Activated CD8-positive, alpha-beta T cell treated with anti-CD3 and anti-CD28 coated beads for 36 hours (primary cell): ENCODE results near the gene NDEL1. TPM values are rescaled to one million over a fixed set of nuclear protein-coding genes. Genes with fewer than 3 reads are reported as not detected.

Source experiments
- ATAC-seq: fragments of 200-7000 bp; cut with Tn5 transposase; one replicate; pipeline ENCODE4 v1.10.0; 2021; ENCODE audit warnings: mild to moderate bottlenecking, moderate library complexity
- CTCF ChIA-PET: fragments of 350-600 bp; sonication (Branson Sonifier 250); formaldehyde crosslinking; loops from one replicate; lab custom pipeline; 2021; ENCODE audit warnings: antibody characterized with exemption; lab: Charles Lee
- POLR2A ChIA-PET: fragments of 350-600 bp; sonication (Branson Sonifier 250); formaldehyde crosslinking; loops from one replicate; lab custom pipeline; 2021; ENCODE audit warnings: antibody characterized with exemption; lab: Charles Lee
- DNase-seq: peaks from one replicate; pipeline ENCODE4 v3.0.0-alpha.2; 2020
- H3K27ac Mint-ChIP-seq: one replicate; pipeline ENCODE4 v1.8.0; 2021; ENCODE audit warnings: mild to moderate bottlenecking, mixed read lengths
- H3K27me3 Mint-ChIP-seq: one replicate; pipeline ENCODE4 v1.8.0; 2021; ENCODE audit warnings: mixed read lengths
- H3K36me3 Mint-ChIP-seq: one replicate; pipeline ENCODE4 v1.8.0; 2021; ENCODE audit warnings: low read depth, mixed read lengths
- H3K4me1 Mint-ChIP-seq: one replicate; pipeline ENCODE4 v1.8.0; 2021; ENCODE audit warnings: low read depth, mixed read lengths
- H3K4me3 Mint-ChIP-seq: one replicate; pipeline ENCODE4 v1.8.0; 2021; ENCODE audit warnings: mild to moderate bottlenecking, moderate library complexity, mixed read lengths
- H3K9me3 Mint-ChIP-seq: one replicate; pipeline ENCODE4 v1.8.0; 2021; ENCODE audit warnings: mixed read lengths
- CTCF ChIP-seq: fragments of 200-600 bp; IDR thresholded peaks from one replicate; pipeline ENCODE4 v1.8.0; 2022; ENCODE audit warnings: antibody characterized with exemption, mild to moderate bottlenecking
- intact Hi-C: fragments of 100-400 bp; cut with micrococcal nuclease; formaldehyde crosslinking; loops from one replicate; pipeline ENCODE4 v1.10.0; 2022
- total RNA-seq, 2 experiments: library from RNA; stranded (reverse); gene quantifications; one replicate each; pipeline ENCODE4 v1.2.3, GENCODE V29; 2021

Gene NDEL1
- total RNA-seq, 2 experiments from 2014 or later = 48.1 to 53.9 TPM

GRCh38 chr17:8441690-8442089 is 6.0 kb downstream of the NDEL1 start:
- DNase-seq (no peak), ATAC-seq (no peak)
- H3K27me3 Mint-ChIP-seq = no peaks in the 10 kb centered on the region
- peaks cover 63% of the 10 kb centered on the region for H3K4me1 Mint-ChIP-seq
- CTCF ChIA-PET = no interaction called here
- POLR2A ChIA-PET = interaction anchor here (0.8 to 1.1 kb wide), 2 partner anchors 18 to 60 kb away, joined by 3 read pairs; no protein-coding TSS in a partner anchor
- peak overlapping the region; percentile 6 for H3K4me3 Mint-ChIP-seq
- peaks cover 35% of the 10 kb centered on the region for H3K36me3 Mint-ChIP-seq
- intact Hi-C loops = no loop called here
- peak overlapping the region; percentile 77 for H3K27ac Mint-ChIP-seq
- no peak for TF ChIP-seq CTCF
- H3K9me3 Mint-ChIP-seq = no peaks in the 10 kb centered on the region

GRCh38 chr17:8442310-8442709 is 6.6 kb downstream of the NDEL1 start:
- ChIA-PET POLR2A (no interaction called here), CTCF (no interaction called here)
- Mint-ChIP-seq H3K4me3 (no peak overlapping the region), H3K27me3 (no peaks in the 10 kb centered on the region), H3K27ac (peak overlapping the region; percentile 77), H3K4me1 (peaks cover 61% of the 10 kb centered on the region), H3K36me3 (peaks cover 38% of the 10 kb centered on the region), H3K9me3 (no peaks in the 10 kb centered on the region)
- TF ChIP-seq CTCF = no peak
- intact Hi-C loops = no loop called here
- DNase-seq (no peak), ATAC-seq (no peak)

DNA sequence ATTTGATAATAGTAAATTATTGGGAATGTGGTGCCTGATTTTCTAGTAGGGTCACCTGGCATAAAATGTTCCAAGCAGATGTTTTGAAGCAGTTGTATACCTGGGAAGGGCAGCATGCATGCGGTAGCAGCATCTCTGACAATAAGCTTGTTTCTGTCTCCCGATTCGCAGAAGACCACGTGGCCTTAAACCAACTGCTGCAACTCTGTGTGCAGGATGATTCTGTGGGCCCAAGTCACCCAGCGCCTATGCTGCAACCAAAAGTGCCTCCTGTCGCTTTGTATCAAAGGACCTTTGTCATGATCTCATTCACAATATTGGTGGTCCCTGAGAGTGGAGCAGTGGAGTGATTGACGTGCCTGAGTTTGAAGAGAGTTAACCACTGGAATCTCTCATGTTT is 8.1 kb downstream of the NDEL1 start:
- ChIA-PET CTCF (interaction anchor here (0.9 kb wide), 1 partner anchor 34 kb away, joined by 3 read pairs; no protein-coding TSS in a partner anchor), POLR2A (interaction anchor here (1.1 kb wide), 1 partner anchor 67 kb away, joined by 6 read pairs; the partner anchor contains the start of gene KRABD2)
- no peaks in the 10 kb centered on the region for H3K9me3 Mint-ChIP-seq
- ATAC-seq = no peak
- DNase-seq = no peak
- peaks cover 38% of the 10 kb centered on the region for H3K36me3 Mint-ChIP-seq
- H3K27me3 Mint-ChIP-seq = no peaks in the 10 kb centered on the region
- H3K4me1 Mint-ChIP-seq = peaks cover 52% of the 10 kb centered on the region
- intact Hi-C loops = no loop called here
- no peak overlapping the region for H3K27ac Mint-ChIP-seq
- TF ChIP-seq CTCF = no peak
- H3K4me3 Mint-ChIP-seq = no peak overlapping the region

GRCh38 chr17:8444494-8444893 is 8.8 kb downstream of the NDEL1 start:
- Mint-ChIP-seq H3K4me3 (no peak overlapping the region), H3K27ac (no peak overlapping the region), H3K9me3 (no peaks in the 10 kb centered on the region), H3K27me3 (no peaks in the 10 kb centered on the region), H3K4me1 (peaks cover 49% of the 10 kb centered on the region), H3K36me3 (peaks cover 42% of the 10 kb centered on the region)
- ChIA-PET CTCF (interaction anchor here (0.9 kb wide), 1 partner anchor 35 kb away, joined by 3 read pairs; no protein-coding TSS in a partner anchor), POLR2A (interaction anchor here (0.8 to 1.1 kb wide), 2 partner anchors 50 to 68 kb away, joined by 3 to 6 read pairs; partner anchors contain the start of gene KRABD2)
- no peak for TF ChIP-seq CTCF
- intact Hi-C loops = no loop called here
- DNase-seq (no peak), ATAC-seq (no peak)

GRCh38 chr17:8445536-8445935 is 9.9 kb downstream of the NDEL1 start:
- Mint-ChIP-seq H3K9me3 (no peaks in the 10 kb centered on the region), H3K4me3 (no peak overlapping the region), H3K27me3 (no peaks in the 10 kb centered on the region), H3K4me1 (peaks cover 44% of the 10 kb centered on the region), H3K36me3 (peaks cover 43% of the 10 kb centered on the region), H3K27ac (no peak overlapping the region)
- ATAC-seq = no peak
- ChIA-PET CTCF (interaction anchor here (0.9 kb wide), 1 partner anchor 9 kb away, joined by 3 read pairs; no protein-coding TSS in a partner anchor), POLR2A (interaction anchor here (1.2 kb wide), 1 partner anchor 25 kb away, joined by 3 read pairs; no protein-coding TSS in a partner anchor)
- no peak for TF ChIP-seq CTCF
- intact Hi-C loops = no loop called here
- no peak for DNase-seq
